GM12873 (cell line): Measurements from ENCODE around the gene SUPT4H1.

ENCODE experiments used
- TF ChIP-seq, protein P1 (sequence below): IDR thresholded peaks from 2 replicates; pipeline ENCODE4 v1.5.1; 2012; ENCODE audit warnings: low read depth, mild to moderate bottlenecking, moderate library complexity, low read length, control low read depth; ENCODE audit not compliant: insufficient read depth; ENCODE audit errors: missing control alignments

SUPT4H1 gene

DNA sequence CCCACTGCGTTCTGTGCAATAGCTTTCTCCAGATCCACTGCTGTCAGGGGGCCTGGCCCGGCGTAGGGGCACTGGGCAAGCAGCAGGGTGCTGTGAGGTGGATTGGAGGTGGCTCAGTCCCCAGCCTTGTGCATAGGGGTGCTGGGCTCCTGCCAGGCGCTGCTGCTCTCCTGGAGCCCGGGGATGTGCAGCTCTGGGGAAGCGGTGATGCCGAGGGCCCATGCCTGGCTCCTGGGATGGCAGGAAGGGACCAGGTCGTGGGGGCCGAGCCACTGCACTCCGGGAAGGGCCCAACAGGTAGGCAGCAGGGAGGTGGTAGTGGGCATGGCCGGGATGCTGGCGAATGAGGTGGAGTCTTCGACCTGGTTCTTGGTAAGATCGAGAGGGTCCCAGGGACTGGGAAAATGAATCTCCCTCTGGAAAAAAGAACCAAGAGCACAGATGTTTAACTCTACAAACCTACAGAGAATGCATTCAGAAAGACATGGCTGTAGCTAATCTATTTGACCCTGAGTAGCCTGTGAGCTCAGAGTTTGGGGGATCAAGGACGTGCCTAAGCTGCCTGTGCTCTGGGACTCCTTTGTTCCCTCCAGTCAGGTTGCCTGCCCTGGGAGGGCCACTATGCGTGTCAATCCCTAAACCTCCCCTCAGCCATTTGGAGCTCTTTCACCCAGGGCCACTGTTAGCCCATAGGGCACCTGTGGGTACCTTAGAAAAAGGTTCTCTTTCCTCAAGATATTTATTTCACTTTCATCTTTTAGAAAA lies 6.6 kb upstream of the SUPT4H1 start:
- TF ChIP-seq, protein P1, sequence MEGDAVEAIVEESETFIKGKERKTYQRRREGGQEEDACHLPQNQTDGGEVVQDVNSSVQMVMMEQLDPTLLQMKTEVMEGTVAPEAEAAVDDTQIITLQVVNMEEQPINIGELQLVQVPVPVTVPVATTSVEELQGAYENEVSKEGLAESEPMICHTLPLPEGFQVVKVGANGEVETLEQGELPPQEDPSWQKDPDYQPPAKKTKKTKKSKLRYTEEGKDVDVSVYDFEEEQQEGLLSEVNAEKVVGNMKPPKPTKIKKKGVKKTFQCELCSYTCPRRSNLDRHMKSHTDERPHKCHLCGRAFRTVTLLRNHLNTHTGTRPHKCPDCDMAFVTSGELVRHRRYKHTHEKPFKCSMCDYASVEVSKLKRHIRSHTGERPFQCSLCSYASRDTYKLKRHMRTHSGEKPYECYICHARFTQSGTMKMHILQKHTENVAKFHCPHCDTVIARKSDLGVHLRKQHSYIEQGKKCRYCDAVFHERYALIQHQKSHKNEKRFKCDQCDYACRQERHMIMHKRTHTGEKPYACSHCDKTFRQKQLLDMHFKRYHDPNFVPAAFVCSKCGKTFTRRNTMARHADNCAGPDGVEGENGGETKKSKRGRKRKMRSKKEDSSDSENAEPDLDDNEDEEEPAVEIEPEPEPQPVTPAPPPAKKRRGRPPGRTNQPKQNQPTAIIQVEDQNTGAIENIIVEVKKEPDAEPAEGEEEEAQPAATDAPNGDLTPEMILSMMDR: no peak

DNA sequence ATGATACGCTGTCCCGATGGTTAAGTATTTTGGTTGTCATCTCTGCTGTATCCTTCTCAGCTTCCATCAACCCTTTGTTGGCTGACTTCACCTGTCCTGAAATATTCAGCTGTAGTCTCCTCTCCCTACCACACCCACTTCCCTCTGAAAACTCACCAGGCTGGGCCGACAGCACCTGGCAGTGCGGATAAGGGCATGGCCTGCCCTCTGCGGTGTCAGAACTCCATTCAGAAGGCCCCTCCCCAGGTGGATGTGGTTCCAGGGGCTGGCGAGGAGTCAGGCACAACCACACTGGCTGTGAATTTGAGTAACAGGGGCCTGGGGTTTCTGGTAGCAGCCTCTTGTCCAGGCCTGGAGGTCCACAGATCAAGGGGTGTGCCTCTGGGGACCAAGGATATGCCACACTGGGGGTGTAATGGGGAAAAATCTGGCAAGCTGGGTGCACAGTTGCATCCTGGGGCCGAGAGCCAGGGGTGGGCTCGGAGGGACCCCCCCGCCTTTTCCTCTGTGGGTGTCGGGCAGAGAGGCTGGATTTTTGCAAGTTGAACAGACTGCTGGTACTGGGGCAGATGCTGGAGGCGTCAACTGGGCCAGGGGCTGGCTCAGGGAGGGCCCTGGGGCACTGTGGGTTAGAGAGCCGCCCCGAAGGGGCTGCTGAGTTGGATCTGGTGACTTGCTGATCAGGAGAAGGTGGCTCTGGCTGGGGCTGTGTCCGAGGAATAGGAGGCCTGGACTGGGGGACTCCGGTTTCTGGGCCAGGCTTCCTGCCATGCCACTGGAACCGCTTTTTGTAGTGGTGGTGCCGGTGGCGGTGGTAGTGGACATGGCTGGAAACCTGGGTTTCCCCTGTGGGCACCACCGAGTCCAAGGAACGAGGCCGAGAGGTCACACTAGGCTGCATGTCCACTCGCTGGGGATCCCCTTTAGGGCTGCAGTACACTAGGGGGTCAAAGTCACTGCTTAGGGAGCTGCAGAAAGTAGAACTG lies 5.6 kb upstream of the SUPT4H1 start:
- TF ChIP-seq, protein P1: no peak

DNA sequence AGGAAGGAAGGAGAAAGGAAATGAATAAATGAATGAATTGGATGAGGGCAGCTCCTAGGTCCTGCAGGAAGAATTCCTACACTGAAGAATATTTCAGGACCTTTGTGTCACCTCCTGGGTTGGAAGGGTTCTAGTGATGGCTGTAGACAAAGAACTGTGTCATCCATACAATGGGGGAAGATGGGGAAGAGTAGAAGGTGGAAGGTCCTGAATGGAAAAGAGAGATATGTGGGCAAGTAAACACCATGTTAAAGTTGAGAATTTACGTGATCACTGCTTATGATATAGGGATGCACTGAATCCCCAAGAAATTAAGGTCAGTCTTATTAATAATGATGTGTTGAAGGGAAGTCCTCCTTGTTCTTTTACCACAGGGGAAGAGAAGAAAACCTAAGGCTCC lies 4.2 kb upstream of the SUPT4H1 start:
- TF ChIP-seq, protein P1: no peak

DNA sequence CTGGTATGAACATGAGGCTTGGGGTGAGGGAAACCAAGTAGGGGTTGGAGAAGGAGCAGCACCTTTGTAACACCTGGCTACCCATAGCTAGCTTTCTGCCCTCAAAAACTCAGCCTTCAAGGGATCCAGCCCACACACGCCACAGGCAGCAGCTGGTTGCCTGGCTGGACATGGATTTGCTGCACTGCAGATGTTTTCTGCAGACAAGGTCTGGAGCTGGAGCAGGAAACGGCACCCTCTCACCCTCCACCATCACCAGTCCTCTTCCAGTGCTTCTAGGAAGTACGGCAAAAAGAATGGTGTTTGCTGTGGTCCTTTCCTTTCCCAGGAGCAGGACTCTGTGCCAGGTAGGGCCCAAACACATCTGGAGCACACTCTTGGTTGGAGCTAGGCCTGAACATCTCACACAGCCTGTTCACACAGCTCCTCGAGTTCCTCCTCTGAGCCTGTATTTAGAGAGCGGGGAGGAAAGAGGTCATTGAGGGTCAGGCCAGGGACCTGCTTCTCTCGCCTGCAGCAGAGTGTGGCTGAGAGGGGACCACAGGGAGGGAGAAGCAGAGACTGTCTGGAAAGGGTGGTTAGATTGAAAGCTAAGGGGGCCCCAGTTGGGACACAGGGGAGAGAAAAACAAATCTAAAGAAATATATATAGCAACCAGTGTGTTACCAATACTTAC lies 2.7 kb upstream of the SUPT4H1 start:
- TF ChIP-seq, protein P1: no peak

DNA sequence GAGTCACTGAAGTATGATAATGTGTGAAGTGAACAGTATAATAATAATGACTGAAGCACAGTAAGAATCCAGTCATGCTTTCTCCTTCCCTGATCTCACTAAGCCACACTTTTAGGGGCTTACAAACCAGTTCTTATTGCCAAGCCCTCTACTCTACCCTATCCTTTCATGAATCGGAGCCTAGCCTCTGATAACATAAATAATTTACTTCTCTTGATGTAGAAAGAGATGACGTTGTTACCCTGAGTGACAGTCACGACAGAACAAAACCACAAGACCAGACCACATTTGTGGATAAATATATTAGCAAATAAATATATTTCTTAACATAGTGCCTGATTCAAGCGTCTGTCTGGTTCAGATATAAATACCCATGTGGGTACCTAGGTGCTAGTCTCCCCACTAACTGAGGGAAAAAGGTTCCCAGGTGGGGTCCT lies 1.4 kb upstream of the SUPT4H1 start:
- TF ChIP-seq, protein P1: no peak

DNA sequence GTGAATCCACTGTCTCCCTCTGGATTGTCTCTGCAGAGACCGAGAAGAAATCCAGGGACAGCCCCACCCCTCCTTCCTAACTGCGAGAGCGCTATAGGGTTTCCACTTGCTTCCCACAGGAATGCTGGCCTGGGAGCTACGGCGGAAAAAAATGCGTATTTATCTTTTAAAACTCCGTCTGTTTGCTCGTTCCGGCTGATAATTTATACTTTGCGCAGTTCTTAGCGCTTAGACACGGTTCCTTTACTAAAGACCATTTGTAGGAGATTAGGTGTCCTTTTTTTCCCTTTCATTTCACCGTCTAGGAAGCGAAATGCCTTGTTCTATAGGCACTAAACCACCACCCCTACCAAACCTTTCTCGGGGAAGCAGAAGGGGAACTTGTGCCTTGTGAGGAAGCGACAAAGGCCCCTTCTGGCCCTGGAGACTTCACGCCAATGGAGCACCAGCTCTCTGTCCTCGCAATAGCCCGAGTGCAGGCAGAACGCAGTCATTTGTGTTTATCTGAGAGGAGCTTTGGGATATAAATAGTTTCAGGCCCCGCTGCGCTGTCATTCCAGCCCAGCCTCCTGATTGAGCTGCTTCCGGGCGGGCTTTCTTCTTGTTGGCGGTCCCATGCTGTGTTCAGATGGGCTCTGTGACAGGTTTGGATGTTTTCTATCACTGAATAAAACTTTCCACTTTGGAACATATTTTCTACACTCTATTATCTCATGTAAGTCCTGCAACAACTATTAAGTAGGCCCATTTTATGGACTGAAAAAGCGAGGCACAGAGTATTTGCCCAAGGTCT lies 791 bp upstream of the SUPT4H1 start:
- TF ChIP-seq, protein P1: no peak
